GM21723 (cell line): ENCODE data around the gene TENT5A.

Source experiments
- ATAC-seq: cut with Tn5 transposase; IDR thresholded peaks from one replicate; pipeline ENCODE4 v1.9.1; 2021; ENCODE audit warnings: mild to moderate bottlenecking, moderate library complexity; ENCODE audit not compliant: unreplicated experiment

Gene TENT5A

DNA sequence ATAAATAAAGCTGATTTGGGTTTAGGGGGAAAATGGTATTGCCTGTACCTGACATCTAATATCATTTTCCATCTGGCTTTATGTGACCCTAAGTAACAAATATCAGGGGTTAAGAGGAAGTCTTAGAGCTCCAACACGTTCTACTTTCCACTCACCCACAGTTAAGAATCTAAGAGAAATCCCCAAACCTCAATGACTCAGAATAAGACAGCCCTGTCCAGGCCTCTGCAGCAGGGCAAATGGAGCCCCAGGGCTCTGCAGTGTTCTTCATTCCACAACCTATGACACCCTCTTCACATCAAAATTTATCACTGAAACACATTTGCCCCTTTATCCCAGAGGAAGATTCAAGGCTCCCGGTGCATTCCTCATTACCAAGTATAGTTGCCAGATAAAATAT, 20.3 kb upstream of the TENT5A start:
- peak; percentile 100 for ATAC-seq

DNA sequence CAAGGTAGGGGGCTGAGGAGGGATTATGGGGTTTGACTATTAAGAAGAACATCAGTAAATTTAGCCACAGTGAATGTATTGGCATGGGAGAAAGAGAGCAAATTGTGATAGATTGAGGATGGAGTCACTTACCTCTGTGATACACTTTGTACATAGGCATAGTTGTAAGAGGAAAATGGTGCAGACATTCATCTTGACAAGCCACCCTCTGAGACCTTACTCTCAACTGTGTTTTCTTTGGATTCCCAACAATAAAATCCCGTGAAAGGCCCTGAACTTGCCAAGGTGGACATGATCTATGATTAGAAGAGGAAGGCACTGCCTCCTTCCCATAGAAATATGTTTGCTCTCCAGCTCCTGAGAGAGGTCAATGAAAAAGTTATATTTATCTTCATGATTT, 18.6 kb upstream of the TENT5A start:
- ATAC-seq = no peak

DNA sequence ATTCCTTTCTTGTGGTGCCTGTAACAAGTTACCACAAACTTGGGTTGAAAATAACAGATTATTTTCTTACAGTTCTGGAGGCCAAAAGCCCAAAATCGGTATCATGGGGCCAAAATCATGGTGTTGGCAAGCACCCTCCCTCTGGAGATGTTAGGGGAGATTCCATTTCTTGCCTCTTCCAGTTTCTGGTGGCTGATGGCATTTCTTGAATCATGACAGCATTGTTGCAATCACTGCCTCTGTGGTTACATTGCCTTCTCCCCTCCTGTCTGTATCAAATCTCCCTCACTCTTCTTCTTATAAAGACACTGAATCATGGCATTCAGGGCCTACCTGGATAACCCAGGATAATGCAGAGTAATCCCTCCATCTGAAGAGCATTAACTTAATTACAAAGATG, 17.9 kb upstream of the TENT5A start:
- ATAC-seq = no peak

DNA sequence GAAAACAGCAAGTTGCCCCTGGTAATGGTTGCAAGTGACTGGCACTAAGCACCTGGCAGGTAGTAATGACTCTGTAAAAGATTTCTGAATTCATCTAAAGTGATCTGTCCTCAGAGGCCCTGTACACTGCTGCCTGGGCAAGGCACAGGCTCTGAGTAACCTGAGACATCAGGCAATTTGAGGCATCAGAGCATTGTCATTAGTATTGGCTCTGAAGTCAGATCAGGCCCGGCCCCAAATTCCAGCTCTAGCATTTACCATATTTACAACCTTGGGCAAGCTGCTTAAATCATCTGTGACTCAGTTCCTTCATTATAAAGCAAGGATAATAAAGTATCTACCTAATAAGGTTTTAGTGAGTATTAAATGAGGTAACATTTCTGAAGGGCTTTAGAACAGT, 17.3 kb upstream of the TENT5A start:
- ATAC-seq = no peak

DNA sequence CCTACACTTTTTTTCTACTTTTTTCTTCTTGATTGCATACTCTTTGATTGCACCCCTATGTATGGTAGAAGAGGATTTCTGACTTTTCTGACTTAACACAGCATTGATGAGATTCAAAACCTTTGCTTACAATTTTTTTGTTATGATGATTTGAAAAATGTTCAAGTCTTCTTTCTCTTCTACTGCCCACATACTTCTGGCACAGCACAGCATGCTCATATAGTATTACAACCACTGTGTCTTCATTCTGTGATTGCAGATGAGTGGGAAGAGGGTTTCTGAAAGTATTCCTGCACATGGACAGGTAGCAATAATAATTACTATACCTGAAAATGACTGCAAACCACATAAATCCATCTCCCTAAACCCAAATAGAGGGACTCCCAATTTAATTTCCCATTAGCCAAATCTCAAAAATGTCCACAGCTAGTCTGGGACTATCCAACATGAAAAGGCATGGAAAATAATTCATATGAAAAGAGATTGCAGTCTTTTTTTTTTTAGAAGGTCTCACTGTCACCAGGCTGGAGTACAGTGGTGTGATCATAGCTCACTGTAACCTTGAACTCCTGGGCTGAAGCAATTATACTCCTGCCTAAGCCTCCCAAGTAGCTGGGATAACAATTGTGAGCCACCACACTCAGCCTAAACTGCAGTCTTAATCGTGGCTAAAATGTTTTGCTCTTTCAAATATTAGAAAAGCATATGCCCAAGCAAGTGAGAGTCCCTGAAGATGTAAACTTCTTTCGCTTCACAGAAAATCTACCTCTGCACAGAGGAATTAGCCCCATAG, 15.9 kb upstream of the TENT5A start:
- ATAC-seq = no peak

DNA sequence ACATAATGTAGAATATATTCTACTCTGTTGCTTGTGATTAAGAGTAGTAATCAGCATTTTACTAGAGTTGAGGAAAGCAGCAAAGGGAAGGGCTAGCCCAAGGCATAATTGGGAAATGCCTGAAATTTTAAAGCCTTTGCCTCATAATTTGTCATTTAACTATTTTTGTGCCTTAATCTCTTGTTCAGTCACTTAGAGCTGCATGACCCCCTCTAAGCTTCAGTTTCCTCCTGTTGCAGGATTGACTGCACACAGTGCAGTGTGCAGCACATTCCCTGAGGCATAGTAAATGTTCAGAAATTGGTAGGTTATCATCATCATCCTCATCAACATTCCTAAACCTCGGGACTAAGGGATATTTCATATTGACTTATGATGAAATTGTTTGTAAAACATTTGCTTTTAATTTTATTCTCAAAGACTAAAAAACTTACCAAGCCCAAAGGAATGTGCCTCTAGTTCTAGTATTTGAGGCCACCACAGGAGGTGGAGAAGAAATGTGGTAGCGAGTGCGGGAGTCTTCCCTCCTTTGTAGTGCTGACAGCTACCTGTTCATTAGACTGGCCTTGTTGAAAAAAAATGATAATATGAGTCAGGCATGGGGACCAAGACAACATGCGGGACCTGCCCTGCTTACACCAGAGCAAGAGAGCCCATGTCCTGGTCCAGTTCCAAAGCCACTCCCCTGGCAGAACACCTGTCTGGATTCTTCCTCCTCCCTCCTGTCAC, 14.8 kb upstream of the TENT5A start:
- ATAC-seq = no peak

DNA sequence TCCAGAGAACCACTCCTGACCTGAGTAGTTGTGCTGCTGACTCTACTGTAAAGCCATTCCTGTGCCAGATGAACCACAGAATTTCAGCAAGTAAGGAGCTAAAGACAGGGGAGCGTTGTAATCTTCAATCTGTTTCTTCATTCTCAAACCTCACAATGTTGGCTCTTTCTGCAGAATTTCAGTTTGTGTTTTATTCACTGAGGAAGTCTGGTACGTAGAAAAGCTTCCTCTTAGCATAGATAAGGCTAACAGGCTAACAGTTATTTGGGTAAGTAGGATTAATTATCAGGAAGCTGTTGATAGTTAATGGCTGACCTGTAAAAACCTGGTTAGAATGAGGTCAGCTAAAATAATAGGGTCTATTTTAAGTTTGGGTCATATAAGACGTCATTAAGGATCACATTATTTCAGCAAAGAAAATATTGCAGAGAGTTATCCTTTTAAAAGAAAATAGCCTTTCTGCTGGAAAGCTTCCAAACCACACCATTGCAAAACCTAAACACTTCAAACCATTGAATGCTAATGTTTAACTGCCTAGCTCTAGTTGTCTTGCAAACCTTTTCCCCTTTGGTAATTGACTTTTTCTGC, 14.1 kb upstream of the TENT5A start:
- ATAC-seq = no peak

- ATAC-seq = no peak
Measured at GRCh38 chr6:81764531-81764930, 12.1 kb upstream of the TENT5A start.

GRCh38 chr6:81763968-81764367, 11.5 kb upstream of the TENT5A start:
- no peak for ATAC-seq

DNA sequence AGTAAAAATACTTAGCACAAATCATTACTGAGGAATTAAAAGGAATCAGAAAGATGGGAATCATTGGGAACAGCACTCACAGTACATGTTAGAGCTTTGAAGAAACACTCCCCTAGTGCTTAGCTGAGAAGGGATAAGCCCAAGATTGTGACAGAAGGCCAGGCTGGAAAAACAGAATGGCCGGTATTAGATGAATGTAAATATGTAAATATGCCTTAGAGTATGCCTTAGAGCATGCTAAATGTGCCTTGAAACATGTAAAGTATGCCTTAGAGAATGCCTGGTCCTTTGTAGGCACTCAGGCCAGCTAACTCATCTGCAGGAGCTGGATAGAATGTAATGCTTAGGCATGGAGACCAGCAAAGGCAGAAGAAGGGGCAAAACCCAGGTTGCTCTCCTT, 10.6 kb upstream of the TENT5A start:
- ATAC-seq = no peak

- ATAC-seq = no peak
Measured at GRCh38 chr6:81762606-81763005, 10.1 kb upstream of the TENT5A start.

GRCh38 chr6:81762132-81762531, 9.7 kb upstream of the TENT5A start:
- ATAC-seq = no peak

DNA sequence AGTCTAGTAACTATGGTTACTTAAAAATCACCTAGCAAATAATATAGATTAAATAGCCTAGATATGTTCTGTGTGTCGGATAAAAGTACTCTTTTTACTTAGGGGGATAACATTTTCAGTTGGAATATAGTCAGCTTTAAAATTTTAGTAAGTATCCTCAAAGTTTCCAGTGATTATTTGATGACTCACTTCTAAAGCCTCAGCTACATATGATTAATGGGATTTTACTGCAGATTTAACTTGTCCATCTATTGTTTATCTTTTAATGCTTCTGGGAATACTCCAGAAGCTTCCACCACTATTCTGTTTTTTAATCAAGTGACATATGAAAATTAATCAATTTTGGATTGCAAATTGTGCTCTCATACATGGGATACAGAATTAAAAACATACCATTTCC, 8.7 kb upstream of the TENT5A start:
- no peak for ATAC-seq

- peak; percentile 54 for ATAC-seq
Measured at GRCh38 chr6:81759782-81760181, 7.3 kb upstream of the TENT5A start.

- no peak for ATAC-seq
Measured at GRCh38 chr6:81758221-81758620, 5.7 kb upstream of the TENT5A start.

GRCh38 chr6:81756690-81757089, 4.2 kb upstream of the TENT5A start:
- no peak for ATAC-seq

- ATAC-seq = no peak
Measured at GRCh38 chr6:81755551-81755950, 3.1 kb upstream of the TENT5A start.

DNA sequence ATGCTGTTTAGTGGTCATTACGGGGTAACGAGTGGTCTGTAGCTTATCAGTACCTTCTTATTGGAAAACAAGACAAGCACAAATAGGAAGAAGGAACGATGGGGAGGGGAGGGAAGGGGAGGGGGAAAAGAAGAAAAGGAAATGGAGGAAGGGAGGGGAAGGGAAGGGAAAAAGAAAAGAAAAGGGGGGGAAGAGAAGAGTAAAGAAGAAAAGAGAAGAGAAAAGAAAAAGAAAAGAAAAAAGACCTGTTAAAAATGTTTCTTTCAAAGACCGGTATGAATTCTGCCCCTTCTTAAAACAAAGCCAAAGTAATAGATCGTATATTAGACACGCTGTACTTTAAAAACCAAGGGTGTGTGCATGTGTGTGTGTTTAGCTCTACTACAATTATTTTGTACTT, 2.4 kb upstream of the TENT5A start:
- no peak for ATAC-seq

- peak; percentile 41 for ATAC-seq
Measured at GRCh38 chr6:81753711-81754577, 1.5 kb upstream of the TENT5A start.

DNA sequence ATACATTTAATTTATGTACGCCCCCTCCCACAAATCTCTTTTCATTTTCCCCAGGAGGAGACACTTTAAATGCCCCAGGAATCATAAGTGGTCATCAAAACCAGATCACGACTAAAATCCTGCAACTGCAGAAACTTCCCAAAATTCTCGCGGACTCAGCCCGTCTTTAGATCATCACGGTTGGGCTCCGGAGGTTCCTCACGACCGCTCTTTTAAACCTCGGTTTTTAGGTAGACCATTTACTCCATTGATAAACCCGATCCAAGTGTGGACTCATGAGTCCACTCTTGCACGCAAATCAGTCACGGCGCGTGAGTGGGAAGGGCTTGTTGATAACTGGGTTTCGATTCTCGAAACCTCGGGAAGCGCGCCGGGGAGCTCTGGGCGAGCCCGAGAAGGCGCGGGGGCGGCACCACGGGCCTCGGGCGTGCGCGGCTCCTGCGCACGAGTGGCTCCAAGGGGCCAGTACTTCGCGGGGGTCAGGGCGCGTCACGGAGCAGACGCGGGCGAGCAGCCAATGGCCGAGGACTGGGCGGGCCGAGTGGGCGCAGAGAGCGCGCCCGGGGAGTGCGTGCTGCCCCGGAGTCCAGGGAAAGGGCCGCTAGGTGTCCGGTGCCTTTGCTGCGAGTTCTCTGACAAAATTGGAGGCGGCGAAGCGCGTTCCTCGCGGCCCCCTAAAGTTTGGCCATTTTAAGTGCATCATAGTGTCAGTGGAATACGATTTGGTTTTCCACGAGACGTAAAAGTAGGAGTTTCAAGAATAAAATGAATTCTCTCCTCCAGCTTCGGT, 635 bp upstream of the TENT5A start:
- peak; percentile 46 for ATAC-seq
